ENCODE results near the gene SEC16A. TPM values are rescaled to one million over a fixed set of nuclear protein-coding genes. Genes with fewer than 3 reads are reported as not detected.

The SEC16A gene
- total and polyA plus RNA-seq, 2 donors from 2014 or later, result 37.0 to 67.1 TPM

DNA sequence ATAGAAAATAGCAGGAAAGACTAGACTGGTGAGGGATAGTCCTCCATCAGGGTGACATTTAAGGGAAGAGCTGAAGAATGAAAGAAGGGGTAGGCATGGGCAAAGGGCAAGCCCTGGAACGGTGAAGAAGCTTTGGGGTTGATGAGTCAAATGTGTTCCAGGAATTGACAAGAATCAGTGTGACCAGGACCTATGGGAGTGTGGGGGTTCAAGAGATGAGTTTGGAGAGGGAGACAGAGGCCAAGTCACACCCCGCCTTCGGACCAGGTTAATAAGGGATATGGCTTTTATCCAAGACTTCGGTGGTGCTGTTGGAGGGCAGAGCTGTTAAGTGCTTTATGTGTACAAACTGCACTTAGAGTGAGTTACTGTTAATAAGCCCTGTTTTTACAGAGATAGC lies 71.5 kb downstream of the SEC16A start:
- TF ChIP-seq, protein P1, sequence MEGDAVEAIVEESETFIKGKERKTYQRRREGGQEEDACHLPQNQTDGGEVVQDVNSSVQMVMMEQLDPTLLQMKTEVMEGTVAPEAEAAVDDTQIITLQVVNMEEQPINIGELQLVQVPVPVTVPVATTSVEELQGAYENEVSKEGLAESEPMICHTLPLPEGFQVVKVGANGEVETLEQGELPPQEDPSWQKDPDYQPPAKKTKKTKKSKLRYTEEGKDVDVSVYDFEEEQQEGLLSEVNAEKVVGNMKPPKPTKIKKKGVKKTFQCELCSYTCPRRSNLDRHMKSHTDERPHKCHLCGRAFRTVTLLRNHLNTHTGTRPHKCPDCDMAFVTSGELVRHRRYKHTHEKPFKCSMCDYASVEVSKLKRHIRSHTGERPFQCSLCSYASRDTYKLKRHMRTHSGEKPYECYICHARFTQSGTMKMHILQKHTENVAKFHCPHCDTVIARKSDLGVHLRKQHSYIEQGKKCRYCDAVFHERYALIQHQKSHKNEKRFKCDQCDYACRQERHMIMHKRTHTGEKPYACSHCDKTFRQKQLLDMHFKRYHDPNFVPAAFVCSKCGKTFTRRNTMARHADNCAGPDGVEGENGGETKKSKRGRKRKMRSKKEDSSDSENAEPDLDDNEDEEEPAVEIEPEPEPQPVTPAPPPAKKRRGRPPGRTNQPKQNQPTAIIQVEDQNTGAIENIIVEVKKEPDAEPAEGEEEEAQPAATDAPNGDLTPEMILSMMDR (IDR thresholded peaks at IDR 0.05; ENCODE audit: borderline replicate concordance, extremely low read depth, insufficient read depth), result no peak
- Histone ChIP-seq H3K36me3 (ENCODE audit: control insufficient read depth in 2 of 3, insufficient read depth in 3 of 3, low read length in 3 of 3) (peaks cover 3 to 40% (median 24%) of the 10 kb centered on the region in 3 donors), H3K27ac (ENCODE audit: low read depth in 2 of 2, low read length in 2 of 2) (no peak overlapping the region), H3K27me3 (ENCODE audit: control insufficient read depth, insufficient read depth, low read length) (no peaks in the 10 kb centered on the region), H3K9me3 (ENCODE audit: control insufficient read depth in 2 of 3, insufficient read depth in 1 of 3, low read length in 3 of 3) (no peaks in the 10 kb centered on the region), H3K4me1 (ENCODE audit: control insufficient read depth in 2 of 3, insufficient read depth in 2 of 3, low read depth in 1 of 3, low read length in 3 of 3) (peaks cover 0 to 19% (median 7%) of the 10 kb centered on the region in 3 donors), H3K4me3 (ENCODE audit: low read length in 3 of 3) (peak overlapping the region; percentile 78 to 90 (median 81)), H3K9ac (ENCODE audit: low read length in 3 of 3) (peak overlapping the region; percentile 48 to 84 (median 50))
- intact Hi-C loops (cut with DNase I), result no loop called here
- no peak for FAIRE-seq
- no peak for DNase-seq

DNA sequence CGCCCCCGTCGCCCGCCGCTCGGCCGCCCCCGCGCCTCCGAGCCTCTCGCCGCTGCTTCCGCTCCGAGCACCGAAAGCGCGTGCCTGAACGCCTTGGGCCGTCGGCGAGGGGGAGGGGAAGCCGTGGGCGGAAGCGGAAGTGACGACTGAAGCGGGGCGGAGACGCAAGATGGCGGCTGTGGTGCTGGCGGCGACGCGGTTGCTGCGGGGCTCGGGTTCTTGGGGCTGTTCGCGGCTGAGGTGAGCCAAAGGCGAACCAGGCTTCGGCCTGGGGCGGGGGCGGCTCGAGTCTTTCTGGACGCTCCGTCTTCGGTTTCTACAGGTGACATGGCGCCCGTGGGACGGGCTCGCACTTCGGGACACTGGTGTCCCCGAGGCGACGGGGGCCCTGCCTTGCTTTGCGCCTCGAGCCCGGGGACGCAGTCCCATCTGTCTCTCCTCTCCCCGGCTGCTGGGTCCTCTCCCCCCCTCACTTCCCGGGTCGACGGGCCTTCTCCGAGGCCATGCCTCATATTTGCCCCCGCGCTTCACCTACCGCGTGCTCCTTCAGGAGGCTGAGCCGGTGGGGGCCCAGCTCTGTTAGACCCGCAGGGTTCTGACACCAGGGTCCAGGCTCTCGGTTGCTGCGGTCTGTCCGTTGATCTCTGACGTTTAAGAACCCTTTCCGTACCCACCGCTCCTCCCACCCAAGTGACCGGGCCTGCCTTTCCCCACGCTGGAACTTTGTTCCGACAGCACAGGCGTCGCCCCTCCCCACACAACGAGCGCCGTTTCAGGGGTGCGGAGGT lies 72.1 kb downstream of the SEC16A start, which contains the start of the genes ENTR1 and PMPCA:
Gene ENTR1 (minus strand): TSS at position 115 of the 788 bp plus-strand sequence. CDS start 217 bp downstream, outside the sequence.
Gene PMPCA (plus strand): TSS at position 159 of the 788 bp plus-strand sequence. CDS start 11 bp downstream, at position 170.
- FAIRE-seq, result no peak
- Histone ChIP-seq H3K27ac (ENCODE audit: low read depth in 2 of 2, low read length in 2 of 2) (peak within 1 kb of the TSS in 1 of 2 donors; percentile 40), H3K36me3 (ENCODE audit: control insufficient read depth in 2 of 3, insufficient read depth in 3 of 3, low read length in 3 of 3) (peaks cover 3 to 35% (median 22%) of the 10 kb centered on the region in 3 donors), H3K9me3 (ENCODE audit: control insufficient read depth in 2 of 3, insufficient read depth in 1 of 3, low read length in 3 of 3) (no peaks in the 10 kb centered on the region), H3K4me3 (ENCODE audit: low read length in 3 of 3) (peak within 1 kb of the TSS; percentile 78 to 90 (median 81)), H3K9ac (ENCODE audit: low read length in 3 of 3) (peak within 1 kb of the TSS; percentile 48 to 84 (median 50)), H3K27me3 (ENCODE audit: control insufficient read depth, insufficient read depth, low read length) (no peaks in the 10 kb centered on the region), H3K4me1 (ENCODE audit: control insufficient read depth in 2 of 3, insufficient read depth in 2 of 3, low read depth in 1 of 3, low read length in 3 of 3) (peaks cover 0 to 19% (median 7%) of the 10 kb centered on the region in 3 donors)
- TF ChIP-seq, protein P1 (IDR thresholded peaks at IDR 0.05; ENCODE audit: borderline replicate concordance, extremely low read depth, insufficient read depth), result no peak
- DNase-seq, result peak; percentile 92 to 97 (median 94)
- intact Hi-C loops (cut with DNase I), result no loop called here

DNA sequence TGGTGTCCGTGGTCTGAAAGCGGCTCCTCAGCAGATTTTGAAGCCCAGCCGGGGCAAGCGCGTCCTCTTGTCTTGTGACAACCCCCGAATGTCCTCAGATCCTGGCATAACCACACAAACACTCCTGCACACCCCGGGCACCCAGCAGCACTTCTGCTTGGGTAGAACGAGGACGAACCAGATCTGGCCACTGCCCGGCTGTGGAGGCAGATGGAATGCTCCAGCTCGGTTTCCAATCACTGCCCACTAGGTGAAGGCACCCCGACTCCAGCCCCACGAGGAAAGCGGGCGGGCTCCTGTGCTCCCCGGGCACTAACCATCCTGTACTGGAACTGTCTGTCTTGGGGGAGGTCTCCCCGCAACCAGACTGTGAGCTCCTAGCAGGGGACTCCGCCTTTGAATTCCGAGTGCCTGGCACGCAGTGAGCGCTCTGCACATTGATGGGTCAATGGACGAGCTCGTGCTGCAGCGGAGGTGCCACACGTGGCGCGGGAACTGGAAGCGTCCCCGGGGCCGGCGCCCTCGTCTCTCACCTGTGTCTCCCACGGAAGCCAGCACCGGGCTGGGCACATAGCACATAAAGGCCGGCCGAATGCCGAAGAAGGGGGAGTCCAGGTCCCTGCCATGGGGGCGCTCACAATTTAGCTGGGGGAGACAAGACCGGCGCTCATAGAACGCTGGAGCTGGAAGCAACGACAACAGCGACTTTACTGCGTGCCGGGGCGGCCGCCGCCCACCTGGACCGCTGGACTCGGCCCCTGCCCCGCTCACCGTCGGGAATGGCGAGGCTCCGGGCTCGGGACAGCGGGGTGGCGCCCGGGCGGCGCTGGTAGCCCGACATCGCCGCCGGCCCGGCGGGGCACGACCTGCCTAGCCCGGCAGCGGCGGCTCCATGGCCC lies 73.0 kb downstream of the SEC16A start:
- Histone ChIP-seq H3K27me3 (ENCODE audit: control insufficient read depth, insufficient read depth, low read length) (no peaks in the 10 kb centered on the region), H3K4me1 (ENCODE audit: control insufficient read depth in 2 of 3, insufficient read depth in 2 of 3, low read depth in 1 of 3, low read length in 3 of 3) (peaks cover 0 to 19% (median 7%) of the 10 kb centered on the region in 3 donors), H3K9me3 (ENCODE audit: control insufficient read depth in 2 of 3, insufficient read depth in 1 of 3, low read length in 3 of 3) (no peaks in the 10 kb centered on the region), H3K4me3 (ENCODE audit: low read length in 3 of 3) (peak overlapping the region; percentile 36 to 65 (median 55)), H3K9ac (ENCODE audit: low read length in 3 of 3) (peak overlapping the region in 2 of 3 donors; percentile 48 to 58), H3K27ac (ENCODE audit: low read depth in 2 of 2, low read length in 2 of 2) (no peak overlapping the region), H3K36me3 (ENCODE audit: control insufficient read depth in 2 of 3, insufficient read depth in 3 of 3, low read length in 3 of 3) (peaks cover 3 to 34% (median 18%) of the 10 kb centered on the region in 3 donors)
- TF ChIP-seq, protein P1 (IDR thresholded peaks at IDR 0.05; ENCODE audit: borderline replicate concordance, extremely low read depth, insufficient read depth), result no peak
- no peak for FAIRE-seq
- DNase-seq, result peak in 4 of 5 donors; percentile 18 to 70 (median 44)
- intact Hi-C loops (cut with DNase I), result no loop called here
